HG02623 (cell line): ENCODE results near the gene BMPER.

Source experiments
- ATAC-seq: cut with Tn5 transposase; IDR thresholded peaks from one replicate; pipeline ENCODE4 v1.9.1; 2021; ENCODE audit warnings: moderate library complexity; ENCODE audit not compliant: unreplicated experiment

Gene BMPER

DNA sequence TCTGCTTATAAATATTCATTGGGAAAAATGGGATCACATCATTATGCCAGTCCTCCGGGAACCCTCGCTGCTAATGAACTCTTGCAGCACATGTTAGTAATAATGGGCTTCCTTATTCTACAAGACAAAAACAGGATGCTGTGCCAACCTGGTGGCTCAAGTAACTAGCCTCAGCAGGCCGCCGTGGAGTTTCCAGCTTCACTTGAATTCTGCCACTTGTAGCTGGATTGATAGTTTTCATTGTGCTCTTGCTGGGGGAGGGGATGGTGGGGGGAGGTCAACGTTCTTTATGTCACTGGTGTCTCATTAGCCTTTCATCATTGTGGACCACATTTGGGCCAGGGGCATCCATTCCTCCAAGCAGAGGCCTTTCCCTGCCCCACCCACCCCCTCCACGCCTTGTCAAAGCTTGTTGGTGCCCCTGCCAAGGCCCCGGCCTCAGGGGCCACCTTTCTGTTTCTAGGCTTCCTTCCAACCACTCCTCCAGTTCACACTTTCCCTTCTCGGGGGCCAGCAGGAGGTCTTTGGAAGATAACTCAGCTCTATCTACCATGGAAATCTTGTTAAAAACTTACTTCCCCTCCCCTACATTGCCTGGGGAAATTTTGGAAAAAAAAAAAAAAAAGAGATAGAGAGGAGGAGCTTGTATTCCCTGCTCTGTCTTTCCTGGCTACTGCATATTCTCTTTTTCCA lies 153.9 kb downstream of the BMPER start:
- ATAC-seq, result no peak

DNA sequence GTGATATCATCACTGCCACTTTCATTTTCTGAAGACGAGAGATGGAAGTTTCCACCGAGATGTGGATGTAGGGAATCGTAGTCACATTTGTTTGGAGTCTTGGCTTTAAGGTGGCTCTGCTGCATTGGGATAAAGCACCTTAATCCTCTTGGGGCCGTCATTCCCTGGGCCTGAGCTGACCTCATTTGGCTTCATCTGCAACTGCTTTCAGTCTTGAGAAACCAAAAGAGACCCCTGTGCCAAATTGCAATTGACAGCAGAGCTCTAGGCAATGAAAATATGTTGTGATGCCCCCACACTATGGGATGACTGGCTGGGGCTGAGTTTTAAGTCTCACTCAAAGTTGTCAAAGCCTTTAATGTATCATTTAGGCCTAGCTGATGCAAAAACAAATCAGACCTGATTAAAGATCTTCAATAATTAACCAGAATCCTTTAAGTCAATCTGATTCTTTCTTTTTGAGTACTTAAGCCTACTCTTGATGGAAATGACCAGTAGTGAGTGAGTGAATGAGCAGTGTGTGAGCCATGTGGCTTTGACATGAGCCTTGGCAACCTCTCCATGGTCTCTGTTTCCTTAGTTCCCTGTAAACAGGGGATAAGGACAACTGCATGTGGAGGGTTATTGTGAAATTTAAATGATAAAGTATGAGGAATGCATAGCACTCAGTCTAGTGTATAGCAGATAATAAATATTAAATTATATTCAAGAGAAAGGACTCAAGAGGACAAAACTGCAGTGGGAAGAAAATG lies 155.0 kb downstream of the BMPER start:
- ATAC-seq, result no peak

DNA sequence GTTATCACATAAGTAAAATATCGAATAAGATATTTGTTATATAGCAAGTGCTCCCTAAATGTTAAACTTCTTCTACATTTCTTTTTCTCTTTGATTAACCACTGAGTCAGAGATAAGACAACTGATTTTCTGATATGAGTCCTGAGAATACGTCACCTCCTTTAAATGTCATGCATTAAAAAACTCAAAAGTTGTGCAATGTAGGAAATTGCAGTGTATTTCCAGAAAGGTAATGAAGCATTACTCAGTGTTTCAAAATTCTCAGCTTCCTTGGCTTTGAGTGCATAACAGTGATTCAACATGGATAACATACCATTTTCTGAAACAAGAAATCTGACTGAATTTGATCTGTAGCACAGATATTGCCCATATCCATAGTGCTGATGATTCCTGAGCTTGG lies 155.8 kb downstream of the BMPER start:
- ATAC-seq, result no peak

DNA sequence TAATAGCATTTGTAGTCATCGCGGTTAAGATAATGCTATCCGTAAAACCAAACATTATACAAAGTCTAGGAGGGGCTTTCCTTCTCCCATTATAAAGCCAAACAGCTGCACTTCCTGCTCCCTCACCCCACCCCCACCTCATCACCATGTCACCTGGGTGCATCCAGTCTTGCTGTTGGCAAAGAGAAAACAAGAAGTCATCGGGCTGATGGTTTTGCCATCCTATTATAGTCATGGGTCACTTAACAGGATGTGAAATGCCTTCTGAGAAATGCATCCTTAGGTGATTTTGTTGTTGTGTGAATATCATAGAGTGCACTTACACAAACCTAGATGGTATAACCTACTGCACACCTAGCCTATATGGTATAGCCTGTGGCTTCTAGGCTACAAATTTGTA lies 157.0 kb downstream of the BMPER start:
- ATAC-seq, result no peak

DNA sequence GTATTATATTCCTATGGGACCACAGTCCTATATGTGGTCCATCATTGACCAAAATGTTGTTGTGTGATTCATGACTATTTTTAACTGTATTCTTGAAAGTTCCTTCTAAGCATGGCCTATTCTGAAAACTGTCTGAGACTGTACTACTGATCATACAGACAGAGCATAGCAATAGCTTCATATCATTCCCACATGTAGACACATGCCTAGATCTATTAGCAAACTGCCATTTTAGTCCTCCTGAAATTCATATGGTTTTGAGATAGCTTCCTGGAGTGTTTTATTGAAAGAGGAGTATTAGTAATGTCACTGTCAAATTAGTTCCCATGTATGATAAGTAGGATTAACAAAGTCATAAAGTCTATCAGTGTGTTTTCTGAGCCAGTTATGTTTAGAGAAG lies 157.5 kb downstream of the BMPER start:
- no peak for ATAC-seq

DNA sequence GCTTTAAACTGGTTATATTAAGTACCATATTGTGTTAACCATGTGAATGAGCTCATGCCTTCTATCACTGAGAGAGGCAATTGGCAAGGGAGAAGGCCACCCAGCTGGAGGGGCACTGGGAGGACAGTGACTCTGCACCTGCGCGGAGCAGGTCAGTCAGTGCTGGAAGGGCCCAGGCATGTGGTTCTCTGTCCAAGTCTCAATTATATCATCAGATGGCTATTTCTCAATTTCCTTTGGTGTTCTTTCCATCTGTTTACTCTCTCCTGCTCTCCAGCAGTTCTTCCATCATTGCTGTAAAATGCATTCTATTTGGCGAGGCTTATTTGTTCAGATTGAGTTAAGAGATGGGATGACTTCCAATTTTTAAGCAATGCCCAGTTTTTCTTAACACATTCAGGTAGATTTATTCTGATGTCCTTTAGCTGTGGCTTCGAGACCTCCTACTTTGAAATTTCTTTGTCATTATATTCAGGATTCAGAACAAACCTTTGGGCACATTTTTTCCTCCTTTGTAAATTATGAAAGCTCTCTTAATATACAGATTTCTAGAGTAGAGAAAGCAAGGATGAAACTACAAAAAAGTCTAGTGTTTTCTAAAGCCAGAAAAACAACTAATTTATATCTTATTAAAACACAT lies 159.3 kb downstream of the BMPER start:
- no peak for ATAC-seq

DNA sequence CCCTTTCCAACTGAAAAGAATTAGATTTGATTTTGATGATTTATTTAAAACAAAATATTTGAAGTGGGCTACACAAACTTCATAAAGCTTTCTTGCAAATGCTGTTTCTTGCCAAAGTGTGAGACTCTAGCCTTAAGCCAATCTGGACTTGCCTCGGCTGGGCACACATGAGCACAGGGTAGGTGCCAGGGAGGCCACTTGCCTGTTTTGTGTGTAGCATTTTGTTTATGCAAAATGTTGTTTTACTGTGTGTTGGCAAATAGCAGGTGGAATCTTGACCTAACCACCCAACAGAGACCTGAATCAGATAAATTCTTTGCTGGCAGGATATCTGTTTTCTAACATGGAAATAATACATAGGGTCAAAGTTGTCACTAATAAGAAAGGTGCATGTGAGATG lies 161.1 kb downstream of the BMPER start:
- ATAC-seq, result no peak

DNA sequence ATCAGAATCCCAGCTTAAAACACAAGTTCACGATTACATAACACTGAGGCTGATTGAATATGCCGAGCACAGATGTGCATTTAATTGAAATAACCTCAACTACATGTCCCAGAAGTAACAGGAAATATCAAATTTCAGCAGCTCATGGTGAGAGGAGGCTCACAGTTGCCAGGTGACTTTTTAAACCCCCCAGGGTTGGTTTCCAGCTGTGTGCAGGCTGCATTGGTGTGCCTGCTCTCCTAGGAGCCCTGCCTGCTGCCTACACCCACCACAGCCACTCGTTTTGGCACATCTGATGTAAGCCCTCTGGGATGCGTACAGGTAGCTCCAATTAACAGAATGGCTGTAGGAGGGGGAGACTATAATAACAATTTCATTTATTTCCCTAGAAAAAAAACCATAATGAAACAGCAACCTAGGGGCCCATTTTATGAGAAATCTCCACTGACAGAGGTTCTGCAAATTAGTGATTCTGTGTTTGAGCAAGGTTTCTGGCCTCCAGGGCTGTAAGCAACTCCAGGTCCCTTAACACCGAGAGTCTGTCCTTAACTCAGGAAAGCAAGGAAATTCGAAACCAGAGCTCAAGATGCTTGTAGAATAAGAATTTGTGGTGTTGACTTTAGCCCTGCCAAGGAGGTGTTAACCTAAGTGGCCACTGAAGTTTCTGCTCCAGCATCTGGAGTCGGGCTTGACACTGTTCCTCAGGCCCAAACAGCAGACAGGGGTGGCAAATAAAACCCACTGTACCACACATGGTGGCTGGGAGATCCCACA lies 161.9 kb downstream of the BMPER start:
- no peak for ATAC-seq

DNA sequence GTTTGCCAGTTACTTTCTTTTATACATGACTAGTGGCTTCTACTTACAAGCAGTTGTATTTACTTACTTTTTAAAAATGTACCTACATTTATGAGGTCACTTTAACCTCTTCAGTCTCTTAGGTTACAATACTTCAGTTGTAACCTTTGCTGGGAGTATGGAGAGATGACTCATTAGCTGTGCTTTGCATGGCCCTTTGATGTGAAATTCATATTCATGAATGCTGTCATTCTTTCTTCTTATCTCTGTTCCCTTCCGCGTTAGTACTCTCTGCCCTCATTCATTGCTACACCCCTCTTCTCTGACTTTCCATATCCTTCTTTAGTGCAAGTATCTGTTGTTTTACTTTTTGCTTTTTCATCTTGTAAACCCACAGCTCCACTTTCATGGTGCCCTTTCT lies 164.3 kb downstream of the BMPER start:
- ATAC-seq, result no peak

DNA sequence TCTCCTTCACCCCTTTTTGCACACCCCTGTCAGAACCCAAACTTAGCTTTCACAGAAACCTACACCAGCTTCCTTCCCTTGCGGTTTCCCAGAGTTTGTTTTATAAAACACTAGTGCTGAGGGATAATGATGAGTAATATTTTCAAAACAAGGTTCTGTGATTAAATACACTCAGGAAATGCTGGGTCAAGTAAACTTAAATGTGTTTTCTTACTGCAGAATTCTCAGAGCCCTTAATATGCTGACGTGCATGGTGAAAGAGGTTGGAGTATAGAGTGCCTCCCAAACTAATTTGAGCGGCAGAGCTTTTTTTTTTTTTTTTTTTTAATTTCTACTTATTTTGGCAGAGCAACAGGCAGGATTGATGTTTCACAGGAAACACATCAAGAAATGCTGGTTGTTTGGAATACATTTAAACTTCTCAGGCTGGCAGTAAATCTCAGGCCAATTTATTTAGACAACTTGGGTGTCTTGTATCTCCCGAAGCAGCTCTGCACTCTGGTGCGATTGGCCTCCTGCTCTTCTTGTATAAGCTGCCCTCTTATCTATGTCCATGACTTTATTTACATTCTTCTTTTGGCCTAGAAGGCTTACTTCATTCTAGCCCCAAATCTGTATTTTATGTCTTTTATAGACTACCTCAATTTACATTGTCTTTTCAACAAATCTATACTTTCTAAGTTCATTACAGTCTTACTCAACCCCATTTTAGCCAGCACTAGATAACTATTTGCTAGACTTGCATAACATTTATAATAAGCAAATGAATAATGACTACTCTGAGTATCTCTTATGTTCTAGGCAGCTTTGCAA lies 165.4 kb downstream of the BMPER start:
- no peak for ATAC-seq

DNA sequence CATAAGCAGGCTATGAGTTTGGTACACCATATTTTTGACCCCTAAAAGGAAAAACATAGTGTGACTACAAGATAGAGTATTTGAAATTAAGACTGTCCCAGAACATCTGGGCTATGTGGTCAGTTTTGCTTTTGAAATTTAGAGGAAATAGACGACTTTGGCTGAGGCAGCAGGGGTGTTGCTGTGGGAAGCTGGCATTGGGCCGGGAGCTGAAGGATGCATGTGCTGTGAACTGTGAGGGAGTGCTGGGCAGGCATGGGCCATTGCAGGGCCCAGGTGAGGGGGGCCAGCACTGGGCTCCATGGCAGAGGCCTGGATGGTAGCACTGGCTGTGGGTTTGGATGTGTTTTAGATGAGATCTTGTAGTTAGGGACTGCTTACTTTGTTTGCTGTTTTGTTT lies 168.3 kb downstream of the BMPER start:
- ATAC-seq, result no peak

DNA sequence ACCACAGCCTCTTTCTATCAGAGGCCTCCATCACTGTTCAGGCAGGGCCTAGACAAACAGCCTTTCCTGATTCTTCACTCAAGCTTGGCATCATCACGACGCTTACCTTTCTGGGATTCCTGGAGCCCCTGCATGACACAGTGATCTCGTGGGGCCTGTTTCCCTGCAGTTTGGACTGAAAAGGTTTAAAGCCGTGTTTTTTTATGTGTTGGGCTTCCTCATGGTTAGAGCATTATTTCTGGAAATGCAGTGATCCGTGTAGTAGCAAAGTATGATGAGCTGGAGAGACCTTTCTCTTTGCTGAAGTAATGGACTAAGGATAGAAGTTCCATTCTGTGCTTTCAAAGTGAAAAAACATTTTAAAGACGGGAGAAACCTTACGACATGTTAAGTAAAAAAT lies 169.1 kb downstream of the BMPER start:
- no peak for ATAC-seq

DNA sequence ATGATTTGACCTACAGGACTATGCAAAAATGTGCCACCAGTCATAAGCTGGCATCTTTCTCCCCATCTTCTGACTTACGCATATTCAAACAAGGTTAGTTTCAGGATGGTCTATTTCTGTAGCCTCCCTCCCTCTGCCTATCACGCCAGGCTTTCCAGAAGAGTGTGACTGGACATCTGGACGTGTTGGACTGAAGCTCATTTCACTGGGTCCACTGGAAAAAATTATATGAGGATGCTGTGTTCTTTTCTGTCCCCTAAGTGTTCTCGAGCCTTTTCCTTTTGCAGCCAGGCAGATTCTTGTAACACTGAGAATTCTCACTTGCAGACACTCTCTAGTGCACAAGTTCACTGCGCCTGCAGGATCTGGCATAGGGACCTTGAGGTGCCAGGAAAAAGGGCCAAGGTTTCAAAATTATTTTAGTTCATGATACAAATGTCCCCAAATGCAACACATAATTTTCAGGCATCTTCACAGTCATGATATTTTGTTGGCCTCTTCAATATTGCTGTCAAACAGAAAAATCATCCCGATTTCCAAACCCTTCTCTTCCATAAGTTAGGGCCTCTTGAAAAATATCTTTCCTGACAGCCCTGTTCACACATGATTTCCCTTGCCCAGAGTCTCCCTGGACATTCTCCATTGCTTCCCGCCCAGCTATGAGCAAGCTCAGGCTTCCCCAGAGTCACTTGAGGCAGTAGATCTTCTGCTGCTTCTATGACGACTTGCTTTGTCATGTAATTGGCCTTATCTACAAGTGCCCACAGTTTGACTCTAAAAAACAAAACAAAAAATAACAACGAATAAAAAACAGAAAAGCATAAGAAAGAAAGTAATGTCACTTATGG lies 170.4 kb downstream of the BMPER start:
- no peak for ATAC-seq

DNA sequence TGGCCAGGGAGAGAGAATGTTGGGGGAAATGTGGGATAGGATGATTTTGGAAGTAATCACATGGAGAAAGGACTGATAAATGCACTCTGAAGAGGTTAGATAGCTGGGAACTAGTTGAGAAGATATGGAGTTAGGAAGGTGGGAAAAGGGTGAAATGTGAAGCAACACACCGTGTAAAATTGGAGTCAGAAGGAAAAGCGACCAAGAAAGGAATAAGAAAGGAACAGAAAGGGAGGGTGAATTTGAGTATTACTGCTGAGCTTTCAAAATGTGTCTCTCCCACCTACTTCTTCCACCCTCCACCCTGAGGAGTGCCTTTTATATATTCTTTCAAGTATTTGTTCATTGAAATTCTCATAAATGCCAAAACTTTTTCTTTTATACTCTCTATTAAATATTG lies 171.8 kb downstream of the BMPER start:
- ATAC-seq, result no peak

DNA sequence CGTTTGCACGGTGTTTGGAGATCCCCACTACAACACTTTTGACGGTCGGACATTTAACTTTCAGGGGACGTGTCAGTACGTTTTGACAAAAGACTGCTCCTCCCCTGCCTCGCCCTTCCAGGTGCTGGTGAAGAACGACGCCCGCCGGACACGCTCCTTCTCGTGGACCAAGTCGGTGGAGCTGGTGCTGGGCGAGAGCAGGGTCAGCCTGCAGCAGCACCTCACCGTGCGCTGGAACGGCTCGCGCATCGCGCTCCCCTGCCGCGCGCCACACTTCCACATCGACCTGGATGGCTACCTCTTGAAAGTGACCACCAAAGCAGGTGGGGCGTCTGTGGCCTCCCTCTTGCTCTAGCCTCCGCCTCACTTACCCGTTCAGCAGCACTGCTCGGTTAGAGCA lies 173.5 kb downstream of the BMPER start:
- no peak for ATAC-seq

DNA sequence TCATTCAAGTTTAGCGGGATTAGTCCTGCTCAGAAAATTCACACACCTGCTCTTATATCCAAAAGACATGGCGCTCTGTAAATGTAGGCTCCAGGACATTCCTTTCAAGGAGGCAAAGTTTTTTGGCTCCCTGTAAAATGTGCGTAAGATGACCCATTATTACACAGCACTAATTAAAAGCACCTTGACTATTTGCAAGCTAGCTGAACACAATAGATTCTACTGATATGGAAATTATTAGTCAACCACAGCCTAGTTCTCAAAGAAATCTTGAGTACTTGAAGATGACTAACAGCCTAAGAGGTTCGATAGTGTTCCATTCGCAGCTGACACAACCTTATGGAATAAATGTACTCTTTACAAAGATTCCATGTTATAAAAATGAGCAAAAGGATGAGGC lies 175.2 kb downstream of the BMPER start:
- ATAC-seq, result no peak

DNA sequence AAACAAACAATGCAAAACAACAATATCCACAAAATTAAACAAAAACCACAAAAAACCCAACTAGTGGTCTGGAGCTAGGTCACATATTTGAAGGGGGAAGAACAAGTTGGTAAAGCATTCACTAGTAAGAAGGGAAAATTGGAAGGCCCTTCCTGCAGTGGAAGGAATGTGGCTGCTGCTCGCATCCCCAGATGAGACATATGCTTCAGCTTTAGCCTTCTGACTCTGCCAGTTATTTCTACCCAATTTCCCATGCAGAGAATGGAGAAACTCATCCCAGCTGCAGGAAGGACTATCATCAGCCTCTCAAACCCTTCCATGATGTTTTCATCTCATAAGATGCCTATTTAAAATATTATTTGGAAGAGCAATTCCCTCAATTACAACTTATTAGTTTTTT lies 176.6 kb downstream of the BMPER start:
- ATAC-seq, result no peak

DNA sequence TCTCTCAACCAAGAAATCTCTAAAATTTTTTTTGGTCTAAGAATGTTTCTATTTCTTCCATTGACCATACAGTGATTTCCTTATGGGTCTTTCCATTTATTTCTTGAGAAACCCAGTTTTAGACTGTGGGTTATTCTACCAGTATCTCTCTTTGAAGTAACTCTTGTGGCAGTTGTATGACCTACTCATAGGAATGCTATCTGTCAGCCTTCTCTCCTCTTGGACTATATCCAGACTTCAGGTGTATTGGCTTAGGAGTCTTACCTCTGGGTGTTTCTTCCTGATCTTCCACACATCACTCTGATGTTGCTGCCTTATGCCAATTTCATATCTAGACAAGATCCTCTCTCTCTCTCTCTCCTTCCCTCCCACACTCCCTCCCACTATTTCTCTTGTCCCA lies 178.1 kb downstream of the BMPER start:
- no peak for ATAC-seq

DNA sequence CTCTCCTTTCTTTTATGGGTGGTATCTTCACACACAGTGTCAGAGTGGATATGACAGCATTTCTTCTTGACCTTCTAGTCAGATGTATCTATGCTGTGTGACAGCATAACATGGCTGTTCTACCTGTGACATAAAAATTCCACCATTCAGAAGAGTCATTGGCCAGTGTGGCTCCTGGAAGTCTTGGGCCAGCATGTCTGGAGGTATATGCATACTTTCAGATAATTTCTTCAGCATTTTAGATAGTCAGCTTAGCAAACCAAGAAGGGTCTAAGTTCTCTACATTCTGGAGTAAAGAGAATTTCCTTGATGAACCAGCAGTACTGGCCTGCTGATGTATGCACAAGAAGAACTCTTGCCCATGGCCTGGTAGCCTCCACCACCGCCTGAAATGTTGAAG lies 179.3 kb downstream of the BMPER start:
- no peak for ATAC-seq

DNA sequence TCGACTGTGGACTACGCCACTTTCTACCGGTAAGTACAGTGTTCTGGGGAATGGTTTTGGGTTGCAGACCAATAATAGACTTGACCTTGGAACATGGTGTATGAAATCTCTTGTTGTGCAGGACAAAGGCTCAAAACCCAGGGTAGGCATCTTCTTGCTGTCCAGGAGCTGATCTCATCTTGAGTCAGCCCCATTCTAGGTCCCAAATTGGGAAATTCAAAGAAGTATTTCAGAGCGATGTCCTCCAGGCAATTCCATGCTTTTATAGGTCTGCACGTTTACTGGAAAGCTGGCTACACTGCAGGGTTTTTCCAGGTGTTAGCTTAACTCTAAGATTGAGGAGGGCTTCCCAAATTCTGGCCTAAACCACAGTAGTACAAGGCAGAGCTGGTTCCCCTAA lies 180.7 kb downstream of the BMPER start:
- no peak for ATAC-seq
